SIG-M5 (cell line): Measurements from ENCODE around the gene POP5.
A peak's percentile ranks its signal among the peaks of the same experiment; 100 is the strongest.

ENCODE experiments used
- DNase-seq: peaks from one replicate; lab custom pipeline; 2025; lab: John Stamatoyannopoulos, UW

Gene POP5

GRCh38 chr12:120588948-120589930 lies 8.0 kb upstream of the POP5 start:
- DNase-seq = no peak

DNA sequence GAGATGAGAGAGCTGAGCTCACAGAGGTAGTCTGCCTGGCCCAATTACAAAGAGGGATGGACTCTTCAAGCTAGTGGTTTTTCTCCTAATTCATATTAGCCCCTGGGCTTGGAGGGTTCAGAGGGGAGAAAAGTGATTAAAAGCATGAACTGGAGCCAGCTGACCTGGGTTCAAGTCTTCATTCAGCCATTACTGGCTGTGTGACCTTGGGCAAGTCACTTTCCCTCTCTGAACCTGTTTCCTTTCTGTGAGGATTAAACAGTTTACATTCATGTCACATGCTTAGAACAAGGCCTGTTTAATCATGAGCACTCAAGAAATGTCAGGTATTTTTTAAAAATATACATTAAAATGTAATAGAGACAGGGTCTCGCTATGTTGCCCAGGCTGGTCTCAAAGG lies 7.2 kb upstream of the POP5 start:
- no peak for DNase-seq

DNA sequence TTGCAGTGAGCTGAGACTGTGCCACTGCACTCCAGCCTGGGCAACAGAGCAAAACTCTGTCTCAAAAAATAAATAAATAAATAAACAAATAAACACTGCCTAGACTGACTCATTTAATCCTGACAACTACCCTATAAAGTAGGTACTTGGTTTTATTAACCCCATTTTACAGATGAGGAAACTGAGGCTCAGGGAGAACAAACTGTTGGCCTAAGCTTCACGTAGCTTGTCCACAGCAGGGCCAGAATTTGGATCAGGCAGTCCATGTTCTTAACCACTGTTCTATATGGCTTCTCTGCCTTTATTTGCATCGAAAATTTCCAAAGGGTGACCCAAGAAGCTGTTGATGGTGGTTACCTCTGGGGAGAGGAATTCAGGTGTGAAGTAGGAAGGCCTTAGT lies 5.7 kb upstream of the POP5 start:
- no peak for DNase-seq

DNA sequence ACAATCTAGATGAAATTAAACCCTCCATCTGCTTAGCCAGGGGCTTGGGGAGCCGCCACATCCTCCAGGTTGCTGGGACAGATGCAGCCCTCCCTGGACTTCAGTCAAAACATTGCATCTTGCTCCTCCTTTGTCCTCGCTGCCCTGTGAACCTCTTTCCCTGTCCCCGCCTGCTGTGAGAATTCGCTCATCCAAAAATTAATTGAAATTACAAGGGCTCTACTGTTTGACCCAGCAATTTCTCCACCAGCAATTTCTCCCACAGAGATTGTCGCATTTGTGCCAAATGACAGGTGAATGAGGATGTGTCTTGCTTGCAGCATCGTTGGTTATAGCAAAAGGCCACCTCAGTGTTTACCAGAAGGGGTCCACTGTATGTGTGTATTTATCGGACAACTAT lies 5.0 kb upstream of the POP5 start:
- no peak for DNase-seq

GRCh38 chr12:120584343-120585149 lies 3.3 kb upstream of the POP5 start:
- no peak for DNase-seq

GRCh38 chr12:120583478-120584030 lies 2.4 kb upstream of the POP5 start:
- DNase-seq = no peak

DNA sequence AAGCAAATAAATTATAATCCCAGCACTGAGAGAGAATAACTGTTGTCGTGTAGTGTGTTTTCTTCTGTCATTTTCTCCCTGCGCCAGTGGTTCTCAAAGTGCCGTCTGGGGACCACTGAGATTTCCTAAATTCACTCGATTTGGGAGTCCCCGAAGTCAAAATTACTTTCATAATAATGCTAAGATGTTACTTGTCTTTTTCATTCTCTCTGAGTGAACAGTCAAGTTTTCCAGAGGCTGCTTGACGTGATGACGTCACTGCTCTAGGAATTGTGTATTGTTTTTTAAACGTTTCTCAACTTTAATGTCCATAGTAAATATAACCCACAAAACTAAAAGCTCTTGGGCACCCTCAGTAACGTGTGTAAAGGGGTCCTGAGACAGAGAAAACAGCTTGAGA lies 796 bp upstream of the POP5 start:
- no peak for DNase-seq

DNA sequence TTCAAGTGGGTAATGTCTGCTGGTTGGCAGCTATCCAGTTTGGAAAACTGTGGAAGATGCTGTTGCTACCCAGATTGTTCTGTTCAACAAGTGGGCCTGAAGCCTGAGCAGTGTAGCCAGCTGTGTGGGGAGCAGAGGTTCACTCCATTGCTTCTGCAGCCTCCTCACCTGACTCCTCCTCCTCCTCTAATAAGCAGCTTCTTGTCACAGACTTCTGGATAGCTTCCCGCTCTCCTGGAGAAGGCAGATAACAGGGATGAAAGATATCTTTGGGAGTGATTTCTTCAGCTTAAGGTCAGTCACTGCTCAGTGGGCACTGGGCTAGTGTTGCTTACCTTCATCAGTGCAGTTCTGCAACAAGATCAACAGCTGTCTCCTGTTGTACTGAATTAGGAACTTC lies 2.0 kb downstream of the POP5 start:
- no peak for DNase-seq

DNA sequence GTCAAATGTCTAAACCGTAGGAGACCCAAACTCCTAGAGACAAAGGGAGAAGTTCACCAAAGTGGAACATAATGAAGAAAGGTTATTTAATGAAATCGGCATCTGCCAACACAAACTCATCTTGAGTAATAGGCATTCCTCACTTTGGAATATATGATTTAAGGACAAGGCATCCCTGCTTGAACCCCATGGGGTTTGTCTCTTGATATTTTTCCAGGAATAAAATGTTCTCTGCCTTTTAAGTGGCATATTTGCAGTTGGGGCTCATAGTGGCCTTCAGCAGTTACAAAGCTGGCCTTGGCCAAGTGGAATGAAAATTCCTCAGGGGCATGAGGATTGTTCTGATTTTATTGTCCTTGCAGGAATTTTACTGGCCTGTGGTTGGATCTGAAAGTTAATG lies 7.1 kb downstream of the POP5 start:
- DNase-seq = no peak

DNA sequence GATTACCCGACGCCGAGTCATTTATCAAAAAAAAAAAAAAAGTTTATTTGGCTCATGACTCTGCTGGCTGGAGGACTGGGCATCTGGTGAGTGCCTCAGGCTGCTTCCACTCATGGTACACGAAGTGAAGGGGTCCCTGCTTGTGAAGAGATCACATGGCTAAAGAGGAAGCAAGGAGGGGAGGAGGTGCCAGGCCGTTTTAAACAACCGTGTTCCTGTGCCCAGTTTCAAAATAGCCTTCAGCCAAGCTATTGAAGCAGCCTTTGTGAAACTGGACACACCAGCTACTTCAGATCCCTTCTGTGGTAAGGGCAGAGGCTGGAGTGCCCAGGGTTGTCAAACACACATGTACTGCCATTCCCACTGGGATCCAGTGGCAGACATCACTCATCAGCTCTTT lies 7.6 kb downstream of the POP5 start:
- DNase-seq = no peak

- DNase-seq = no peak
Observed at GRCh38 chr12:120571299-120571698, 9.9 kb downstream of the POP5 start.

- no peak for DNase-seq
Observed at GRCh38 chr12:120563495-120563894, 17.7 kb downstream of the POP5 start.

GRCh38 chr12:120562906-120563305 lies 18.3 kb downstream of the POP5 start:
- no peak for DNase-seq

DNA sequence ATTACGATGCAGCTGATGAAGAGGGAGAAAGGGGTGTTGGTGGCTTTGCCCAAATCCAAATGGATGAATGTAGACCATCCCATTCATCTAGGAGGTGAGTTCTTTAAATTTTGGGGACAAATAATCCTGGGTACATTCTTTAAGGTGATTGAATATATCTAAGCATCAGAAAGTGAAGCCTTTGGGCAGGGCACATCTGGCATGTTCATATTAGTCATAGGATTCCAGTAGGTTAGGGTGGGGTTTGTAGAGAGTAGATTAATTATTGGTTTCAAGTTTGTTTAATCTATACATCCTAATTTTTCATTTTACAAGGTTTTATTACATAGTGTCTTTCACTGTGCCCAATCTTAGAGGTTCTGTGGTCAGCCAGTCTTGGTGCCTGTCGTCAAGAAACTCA lies 23.6 kb downstream of the POP5 start:
- no peak for DNase-seq

DNA sequence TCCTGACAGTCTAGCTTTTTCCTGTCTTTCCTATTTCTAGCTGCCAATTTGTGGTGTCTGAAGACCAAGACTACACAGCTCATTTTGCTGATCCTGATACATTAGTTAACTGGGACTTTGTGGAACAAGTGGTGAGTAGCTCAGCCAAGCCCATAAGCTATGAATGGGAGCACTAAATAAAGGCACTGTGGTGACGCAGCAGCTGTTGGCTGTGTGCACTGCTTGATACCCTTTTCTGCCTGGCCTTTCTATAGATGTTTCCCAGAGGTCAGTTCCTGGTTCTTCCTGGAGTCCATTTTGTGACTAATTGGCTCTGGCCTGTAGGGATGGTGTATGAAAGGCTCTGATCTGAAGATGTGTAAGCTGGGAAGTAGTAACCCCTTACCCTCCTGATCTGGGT lies 26.5 kb downstream of the POP5 start:
- no peak for DNase-seq

GRCh38 chr12:120546050-120546386 lies 35.2 kb downstream of the POP5 start:
- no peak for DNase-seq

DNA sequence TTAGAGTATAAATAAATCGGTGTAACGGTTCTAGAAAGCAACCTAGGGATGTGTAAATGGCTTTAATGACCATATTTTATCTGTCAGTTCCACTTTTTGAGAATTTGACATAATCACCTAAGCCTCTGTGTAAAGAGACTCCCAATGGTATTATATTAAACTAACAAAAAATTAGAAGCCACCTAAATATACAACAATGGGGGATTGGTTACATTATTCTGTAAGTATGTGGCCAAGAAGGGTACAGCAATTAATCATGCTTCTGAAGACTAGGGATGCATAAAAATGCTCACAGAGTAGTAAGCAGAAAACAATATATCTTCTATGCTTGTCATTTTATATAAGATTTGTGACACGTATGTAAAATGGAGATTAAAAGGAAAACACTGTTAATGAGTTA lies 36.5 kb downstream of the POP5 start:
- no peak for DNase-seq

- DNase-seq = no peak
Observed at GRCh38 chr12:120542166-120542565, 39.0 kb downstream of the POP5 start.

DNA sequence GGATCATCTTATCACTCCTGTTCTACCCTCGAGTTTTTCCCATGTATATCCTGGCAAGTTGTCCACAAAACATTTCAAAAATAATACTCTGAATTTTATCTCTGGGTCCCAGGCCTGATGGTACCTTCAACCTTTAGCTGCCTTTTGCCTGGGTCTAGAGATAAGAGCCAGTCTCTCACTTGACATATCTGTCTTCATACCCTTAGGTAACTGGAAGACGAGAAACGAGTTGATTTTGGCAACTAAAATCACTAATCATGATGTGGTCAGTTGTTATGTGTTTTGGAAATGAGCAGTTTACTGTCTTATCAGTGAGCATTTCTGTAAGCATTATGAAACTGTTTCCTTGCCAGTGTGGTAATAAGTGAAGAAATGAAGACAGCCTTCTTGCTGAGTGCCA lies 40.8 kb downstream of the POP5 start:
- peak; percentile 36 for DNase-seq

DNA sequence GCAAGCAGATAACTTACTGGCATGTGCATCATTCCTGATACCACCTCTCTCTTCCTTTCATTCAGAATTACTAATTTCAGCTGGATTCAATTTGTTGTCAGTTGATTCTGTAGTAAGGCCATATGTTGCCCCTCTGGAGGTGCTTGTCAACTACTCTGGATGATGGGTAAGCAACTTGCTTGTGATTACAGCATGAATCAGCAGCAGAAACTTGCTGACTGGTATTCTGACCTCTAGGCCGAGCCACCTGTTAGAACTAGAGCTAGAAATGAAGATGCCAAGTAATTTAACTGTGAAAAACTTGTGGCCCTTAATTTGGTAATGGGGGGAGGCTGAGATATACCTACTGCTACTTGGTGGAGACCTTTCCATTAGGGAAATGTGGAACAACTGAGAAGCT lies 41.9 kb downstream of the POP5 start:
- no peak for DNase-seq

GRCh38 chr12:120538281-120539156 lies 42.7 kb downstream of the POP5 start:
- no peak for DNase-seq

GRCh38 chr12:120537856-120538220 lies 43.4 kb downstream of the POP5 start:
- DNase-seq = no peak
